Calu3 (cell line): ENCODE data around the gene PTGER1. TPM values are rescaled to one million over a fixed set of nuclear protein-coding genes. Genes with fewer than 3 reads are reported as not detected.

Experiments used
- BruUV-seq: library from RNA; stranded (reverse); fragments of 400-500 nt; replicated peaks from 2 replicates; lab custom pipeline; 2021; lab: Mats Ljungman, UMichigan
- CTCF ChIA-PET: fragments of 300-600 bp; sonication (Branson Sonifier 250); formaldehyde crosslinking; loops from one replicate; lab custom pipeline; 2022; ENCODE audit warnings: antibody characterized with exemption; lab: Charles Lee
- DNase-seq: peaks from one replicate; pipeline ENCODE4 v3.0.0; 2022
- H3K27ac Mint-ChIP-seq: one replicate; pipeline ENCODE4 v1.8.0; 2022; ENCODE audit warnings: mixed read lengths; ENCODE audit not compliant: unreplicated experiment
- H3K27me3 Mint-ChIP-seq: one replicate; pipeline ENCODE4 v1.8.0; 2022; ENCODE audit warnings: mixed read lengths; ENCODE audit not compliant: unreplicated experiment
- H3K36me3 Mint-ChIP-seq: one replicate; pipeline ENCODE4 v1.8.0; 2022; ENCODE audit warnings: mild to moderate bottlenecking, moderate library complexity, mixed read lengths; ENCODE audit not compliant: insufficient read depth, unreplicated experiment
- H3K4me1 Mint-ChIP-seq: one replicate; pipeline ENCODE4 v1.8.0; 2022; ENCODE audit warnings: mild to moderate bottlenecking, low read depth, mixed read lengths; ENCODE audit not compliant: unreplicated experiment
- H3K4me3 Mint-ChIP-seq: one replicate; pipeline ENCODE4 v1.8.0; 2022; ENCODE audit warnings: mild to moderate bottlenecking, low read depth, moderate library complexity, mixed read lengths; ENCODE audit not compliant: unreplicated experiment
- H3K9me3 Mint-ChIP-seq: one replicate; pipeline ENCODE4 v1.8.0; 2022; ENCODE audit warnings: low read depth, mixed read lengths; ENCODE audit not compliant: unreplicated experiment
- intact Hi-C: fragments of 100-400 bp; cut with micrococcal nuclease; formaldehyde crosslinking; loops from one replicate; pipeline ENCODE4 v1.10.0; 2022; ENCODE audit not compliant: unreplicated experiment
- total RNA-seq: library from RNA; stranded (reverse); gene quantifications from 2 replicates; pipeline ENCODE4 v1.2.3, GENCODE V29; 2022
- TF ChIP-seq, protein P1 (sequence below): fragments of 200-600 bp; IDR thresholded peaks from one replicate; pipeline ENCODE4 v1.8.0; 2022; ENCODE audit warnings: antibody characterized with exemption; ENCODE audit not compliant: unreplicated experiment

The PTGER1 gene
- total RNA-seq, 1 experiment from 2014 or later: 1.3 TPM

DNA sequence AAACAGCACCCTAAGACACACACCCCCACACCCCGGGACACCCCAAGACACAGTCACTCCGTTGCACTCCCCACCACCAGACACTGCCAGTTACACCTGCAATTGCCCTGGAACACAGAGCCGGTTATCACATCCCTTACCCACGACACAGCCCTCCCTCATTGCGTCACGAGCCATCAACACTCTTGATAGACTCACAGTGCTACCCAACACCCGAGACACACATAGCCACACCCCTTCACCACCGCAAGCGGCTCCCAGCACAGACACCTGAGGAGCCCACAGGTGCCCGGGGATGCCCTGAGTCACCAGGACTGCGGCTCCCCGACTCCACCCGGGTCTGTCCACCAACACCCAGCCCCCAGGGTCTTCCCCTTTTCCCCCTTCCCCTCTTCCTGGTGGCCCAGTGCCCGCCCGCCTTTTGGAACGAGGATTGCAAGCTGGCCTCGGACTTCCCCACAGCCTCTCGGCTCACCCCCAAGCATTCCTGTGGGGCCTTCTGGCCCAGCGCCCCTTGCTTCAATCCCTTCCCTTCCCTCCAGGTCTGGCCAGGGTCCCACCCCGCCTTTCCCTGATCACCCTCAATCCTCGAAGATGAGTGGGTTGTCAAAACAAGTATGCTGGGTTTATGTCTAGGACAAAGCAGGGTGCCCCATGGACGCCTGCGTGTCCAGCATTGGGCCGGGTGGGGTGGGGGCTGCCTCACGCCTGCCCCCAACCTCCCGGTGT lies 1.7 kb upstream of the PTGER1 start:
- CTCF ChIA-PET: no interaction called here
- Mint-ChIP-seq H3K4me1 (peaks cover 13% of the 10 kb centered on the region), H3K27ac (peak overlapping the region; percentile 72), H3K9me3 (no peaks in the 10 kb centered on the region), H3K27me3 (no peaks in the 10 kb centered on the region), H3K4me3 (no peak overlapping the region), H3K36me3 (peaks cover 51% of the 10 kb centered on the region)
- no TSS peak for BruUV-seq
- TF ChIP-seq, protein P1, sequence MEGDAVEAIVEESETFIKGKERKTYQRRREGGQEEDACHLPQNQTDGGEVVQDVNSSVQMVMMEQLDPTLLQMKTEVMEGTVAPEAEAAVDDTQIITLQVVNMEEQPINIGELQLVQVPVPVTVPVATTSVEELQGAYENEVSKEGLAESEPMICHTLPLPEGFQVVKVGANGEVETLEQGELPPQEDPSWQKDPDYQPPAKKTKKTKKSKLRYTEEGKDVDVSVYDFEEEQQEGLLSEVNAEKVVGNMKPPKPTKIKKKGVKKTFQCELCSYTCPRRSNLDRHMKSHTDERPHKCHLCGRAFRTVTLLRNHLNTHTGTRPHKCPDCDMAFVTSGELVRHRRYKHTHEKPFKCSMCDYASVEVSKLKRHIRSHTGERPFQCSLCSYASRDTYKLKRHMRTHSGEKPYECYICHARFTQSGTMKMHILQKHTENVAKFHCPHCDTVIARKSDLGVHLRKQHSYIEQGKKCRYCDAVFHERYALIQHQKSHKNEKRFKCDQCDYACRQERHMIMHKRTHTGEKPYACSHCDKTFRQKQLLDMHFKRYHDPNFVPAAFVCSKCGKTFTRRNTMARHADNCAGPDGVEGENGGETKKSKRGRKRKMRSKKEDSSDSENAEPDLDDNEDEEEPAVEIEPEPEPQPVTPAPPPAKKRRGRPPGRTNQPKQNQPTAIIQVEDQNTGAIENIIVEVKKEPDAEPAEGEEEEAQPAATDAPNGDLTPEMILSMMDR: no peak
- DNase-seq: no peak
- intact Hi-C loops: no loop called here

DNA sequence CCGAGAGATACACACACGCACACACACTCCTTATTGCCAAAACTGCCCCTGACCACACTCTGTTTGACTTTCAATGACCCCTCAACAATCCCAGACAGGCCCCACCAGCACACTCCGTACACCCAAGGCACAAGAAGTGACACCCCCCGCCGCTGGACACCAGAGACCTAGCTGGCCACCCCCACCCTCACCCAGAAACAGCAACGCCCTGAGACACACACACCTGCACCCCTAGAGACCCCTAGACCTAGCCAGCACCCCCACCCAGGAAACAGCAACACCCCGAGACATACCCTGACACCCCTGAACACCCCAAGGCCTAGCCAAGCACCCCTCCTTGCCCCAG lies 1.1 kb upstream of the PTGER1 start:
- Mint-ChIP-seq H3K27ac (peak overlapping the region; percentile 72), H3K4me3 (no peak overlapping the region), H3K36me3 (peaks cover 57% of the 10 kb centered on the region), H3K27me3 (no peaks in the 10 kb centered on the region), H3K4me1 (peaks cover 13% of the 10 kb centered on the region), H3K9me3 (no peaks in the 10 kb centered on the region)
- TF ChIP-seq, protein P1: no peak
- BruUV-seq: no TSS peak
- DNase-seq: no peak
- CTCF ChIA-PET: no interaction called here
- intact Hi-C loops: no loop called here

DNA sequence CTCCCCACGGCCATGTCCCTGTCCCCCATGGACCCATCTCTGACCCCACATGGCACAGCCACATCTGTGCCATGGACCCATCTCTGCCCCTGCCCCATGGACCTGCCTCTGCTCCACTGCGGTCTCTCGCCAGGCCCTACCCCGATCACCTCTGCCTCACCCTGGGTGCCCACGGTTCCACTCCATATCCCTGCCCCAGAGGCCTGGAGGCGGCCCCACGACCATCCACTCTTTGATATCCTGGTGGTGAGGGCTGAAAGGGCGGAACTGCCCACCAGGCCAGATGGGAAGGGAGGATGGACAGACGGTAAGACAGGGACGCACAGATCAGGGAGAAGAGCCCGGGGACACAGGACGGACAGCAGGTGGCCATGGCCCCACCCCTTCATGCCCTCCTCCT lies 327 bp downstream of the PTGER1 start:
- Mint-ChIP-seq H3K4me3 (no peak overlapping the region), H3K27me3 (no peaks in the 10 kb centered on the region), H3K36me3 (peaks cover 66% of the 10 kb centered on the region), H3K27ac (peak overlapping the region; percentile 62), H3K9me3 (no peaks in the 10 kb centered on the region), H3K4me1 (peaks cover 13% of the 10 kb centered on the region)
- intact Hi-C loops: no loop called here
- TF ChIP-seq, protein P1: no peak
- CTCF ChIA-PET: no interaction called here
- BruUV-seq: no TSS peak
- DNase-seq: no peak

DNA sequence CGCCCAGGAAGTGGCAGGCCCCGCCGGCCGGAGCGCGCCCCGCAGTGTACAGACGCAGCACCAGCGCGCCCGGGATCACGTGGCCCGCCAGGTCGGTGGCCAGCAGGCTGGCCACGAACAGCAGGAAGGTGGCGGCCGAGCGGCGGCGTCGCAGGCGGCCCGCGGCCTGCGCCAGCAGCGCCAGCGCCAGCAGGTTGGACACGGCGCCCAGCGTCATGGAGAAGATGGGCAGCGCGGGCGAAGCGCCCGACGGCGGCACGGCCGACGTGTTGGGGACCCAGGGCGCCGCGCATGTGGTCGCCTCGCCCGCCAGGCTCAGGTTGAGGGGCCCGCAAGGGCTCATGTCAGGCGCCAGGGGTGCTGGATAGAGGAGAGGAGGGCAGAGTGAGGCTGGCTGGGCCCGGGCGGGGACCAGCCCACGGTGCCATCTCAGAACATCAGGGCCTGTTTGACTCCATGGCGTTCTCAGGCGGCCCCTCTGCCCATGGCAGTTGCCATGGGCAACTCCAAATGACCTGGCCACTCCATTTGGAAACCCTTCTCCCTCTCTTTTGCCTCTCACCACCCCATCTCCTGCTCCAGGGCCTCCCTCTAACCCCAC lies 1.1 kb downstream of the PTGER1 start:
- TF ChIP-seq, protein P1: no peak
- CTCF ChIA-PET: no interaction called here
- H3K27ac Mint-ChIP-seq: peak overlapping the region; percentile 62
- no peak overlapping the region for H3K4me3 Mint-ChIP-seq
- H3K36me3 Mint-ChIP-seq: peaks cover 72% of the 10 kb centered on the region
- BruUV-seq: no TSS peak
- intact Hi-C loops: no loop called here
- no peaks in the 10 kb centered on the region for H3K9me3 Mint-ChIP-seq
- no peaks in the 10 kb centered on the region for H3K27me3 Mint-ChIP-seq
- H3K4me1 Mint-ChIP-seq: peaks cover 13% of the 10 kb centered on the region
- DNase-seq: no peak
